NT2/D1 (cell line): Measurements from ENCODE around the gene AS3MT.

ENCODE experiments used
- SUZ12 ChIP-seq: IDR thresholded peaks from 2 replicates; pipeline ENCODE4 v1.6.1; 2011; ENCODE audit not compliant: insufficient read length, insufficient read depth; ENCODE audit errors: extremely low read depth
- YY1 ChIP-seq: IDR thresholded peaks from 2 replicates; pipeline ENCODE4 v1.6.1; 2011; ENCODE audit not compliant: insufficient read length, insufficient read depth

DNA sequence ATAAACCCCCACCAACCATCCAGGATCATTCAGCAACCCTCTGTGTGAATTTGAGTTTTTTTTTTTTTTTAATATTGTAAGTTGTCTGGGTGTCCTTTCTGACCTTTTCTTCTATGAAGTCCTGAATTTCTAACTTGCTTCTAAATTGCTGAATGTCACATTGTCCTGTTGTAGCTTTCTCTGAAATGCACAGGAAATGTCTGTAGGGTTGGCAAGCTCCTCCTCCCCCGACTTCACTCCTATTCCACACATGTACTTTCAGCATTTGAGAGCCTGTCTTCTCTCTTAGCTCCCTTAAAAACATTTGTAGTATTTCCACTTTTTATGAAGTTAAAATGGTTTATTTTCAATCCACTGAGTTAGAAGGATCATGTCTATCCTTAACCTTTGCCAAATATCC, 45.5 kb downstream of the AS3MT start:
- TF ChIP-seq YY1 = no peak
- TF ChIP-seq SUZ12 = no peak
